Body of pancreas (tissue), 4 donors: ENCODE data around the gene HNRNPM. TPM values are rescaled to one million over a fixed set of nuclear protein-coding genes. Genes with fewer than 3 reads are reported as not detected.
A peak's percentile ranks its signal among the peaks of the same experiment; 100 is the strongest.

Experiments used
- ATAC-seq: fragments of 150-250 bp; one replicate; pipeline ENCODE4 v1.9.1; 2016
- DNase-seq, 4 donors: peaks; one replicate each; pipeline ENCODE4 v3.0.0-alpha.2; 2019
- H3K27ac ChIP-seq, 4 donors: fragments of 200-600 bp; sonication (generic); 1 replicate in 3 of 4; 2 replicates in 1 of 4; pipeline versions ENCODE4 v1.5.1 to v1.6.1; 2016 to 2019; ENCODE audit warnings: mild to moderate bottlenecking in 1 of 4, mixed read lengths in 1 of 4, moderate library complexity in 1 of 4
- H3K27me3 ChIP-seq, 2 donors: fragments of 200-600 bp; sonication (generic); one replicate each; pipeline ENCODE4 v1.6.0; 2016; ENCODE audit warnings: mild to moderate bottlenecking in 1 of 2
- H3K36me3 ChIP-seq, 2 donors: fragments of 200-600 bp; sonication (generic); replicated peaks in 1 of 2; 2 replicates each; pipeline ENCODE4 v1.5.1; 2016; ENCODE audit warnings: low read depth in 2 of 2; ENCODE audit not compliant: insufficient read depth in 1 of 2
- H3K4me1 ChIP-seq: fragments of 200-600 bp; sonication (generic); one replicate; pipeline ENCODE4 v1.6.0; 2016
- H3K4me3 ChIP-seq, 2 donors: fragments of 200-600 bp; sonication (generic); 1 replicate in 1 of 2; 2 replicates in 1 of 2; pipeline ENCODE4 v1.5.1; 2016 to 2019
- H3K9me3 ChIP-seq, 3 donors: fragments of 200-600 bp; sonication (generic); 1 replicate in 2 of 3; 2 replicates in 1 of 3; pipeline ENCODE4 v1.5.1; 2016
- CTCF ChIP-seq, 7 experiments: fragments of 450-650 bp in 4 of 7; fragments of 200-600 bp in 3 of 7; sonication (generic) in 3 of 7; IDR thresholded peaks; one replicate each; pipeline ENCODE4 v1.5.1; 2016 to 2019; ENCODE audit warnings: antibody characterized with exemption in 7 of 7
- POLR2A ChIP-seq, 3 donors: fragments of 450-650 bp; IDR thresholded peaks; one replicate each; pipeline ENCODE4 v1.6.1; 2016; ENCODE audit warnings: antibody characterized with exemption in 3 of 3, mild to moderate bottlenecking in 2 of 3
- WGBS, 2 donors: methylation state at CpG; one replicate each; pipeline ENCODE4 v1.1.5; 2017; 5-methylcytosine and 5-hydroxymethylcytosine counted together
- intact Hi-C: fragments of 100-400 bp; cut with DNase I; formaldehyde crosslinking; loops from one replicate; pipeline ENCODE4 v1.15.1; 2023
- total RNA-seq, 2 donors: library from RNA; depleted of rRNA; stranded (reverse); fragments of >200 nt; gene quantifications; one replicate each; pipeline ENCODE4 v1.1.0, GENCODE V29; 2016

The HNRNPM gene
- total RNA-seq, 2 donors from 2014 or later: 64.9 to 146 TPM

GRCh38 chr19:8486661-8487136 is 41.9 kb downstream of the HNRNPM start:
- no peak overlapping the region for H3K4me3 ChIP-seq
- no peak overlapping the region for H3K27ac ChIP-seq
- DNase-seq (no peak), ATAC-seq (no peak)
- peaks cover 28 to 44% of the 10 kb centered on the region in 2 donors for H3K36me3 ChIP-seq
- H3K27me3 ChIP-seq: no peaks in the 10 kb centered on the region
- no peaks in the 10 kb centered on the region for H3K9me3 ChIP-seq
- H3K4me1 ChIP-seq: peaks cover 9% of the 10 kb centered on the region
- 87 to 90% methylated on average over 16 of the region's 16 CpGs for WGBS, 2 donors
- no peak for TF ChIP-seq POLR2A (IDR thresholded peaks at IDR 0.05)
- TF ChIP-seq CTCF (IDR thresholded peaks at IDR 0.05): no peak
- intact Hi-C loops: no loop called here

DNA sequence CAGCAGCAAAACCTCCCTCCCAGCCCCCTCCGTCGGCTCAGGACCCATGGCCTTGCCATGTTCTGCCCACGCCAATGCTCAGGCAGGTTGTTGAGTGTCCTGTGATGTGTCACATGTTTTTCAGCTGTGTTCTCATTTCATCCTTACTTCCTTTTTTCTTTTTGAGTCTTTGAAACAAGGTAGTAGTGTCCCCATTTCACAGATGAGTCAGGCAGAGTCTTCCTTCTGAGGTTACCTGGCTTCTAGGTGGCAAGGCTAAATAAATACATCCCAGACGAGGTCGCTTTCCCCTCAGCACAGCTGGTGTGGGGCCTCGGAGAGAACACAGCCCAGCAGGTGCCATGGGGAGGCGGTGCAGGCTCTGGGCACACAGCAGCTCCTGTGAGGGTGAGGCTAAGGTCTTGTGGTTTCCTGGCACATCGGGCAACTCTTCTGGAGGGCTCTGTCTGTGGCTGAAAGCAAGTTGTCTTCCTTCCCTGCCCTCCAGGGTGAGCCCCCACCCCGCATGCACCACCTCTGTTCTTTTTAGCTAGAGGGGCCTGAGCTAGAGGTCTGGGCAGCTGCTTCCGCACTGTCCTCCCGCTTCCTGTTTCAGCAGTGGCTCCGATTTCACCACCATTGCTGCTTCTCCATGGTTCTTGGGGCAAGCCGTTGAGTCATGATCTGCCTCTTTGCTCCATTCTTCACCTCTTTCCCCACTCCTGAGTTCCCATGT is 42.5 kb downstream of the HNRNPM start:
- peak overlapping the region in 1 of 4 donors; percentile 65 for H3K27ac ChIP-seq
- H3K4me3 ChIP-seq: no peak overlapping the region
- H3K4me1 ChIP-seq: peaks cover 5% of the 10 kb centered on the region
- ATAC-seq (no peak), DNase-seq (peak in 1 of 4 donors; percentile 72)
- WGBS, 2 donors: 64 to 87% methylated on average over 12 to 13 of the region's 13 CpGs
- intact Hi-C loops: no loop called here
- peaks cover 28 to 44% of the 10 kb centered on the region in 2 donors for H3K36me3 ChIP-seq
- TF ChIP-seq POLR2A (IDR thresholded peaks at IDR 0.05) (no peak), CTCF (IDR thresholded peaks at IDR 0.05) (no peak)
- no peaks in the 10 kb centered on the region for H3K27me3 ChIP-seq
- no peaks in the 10 kb centered on the region for H3K9me3 ChIP-seq

DNA sequence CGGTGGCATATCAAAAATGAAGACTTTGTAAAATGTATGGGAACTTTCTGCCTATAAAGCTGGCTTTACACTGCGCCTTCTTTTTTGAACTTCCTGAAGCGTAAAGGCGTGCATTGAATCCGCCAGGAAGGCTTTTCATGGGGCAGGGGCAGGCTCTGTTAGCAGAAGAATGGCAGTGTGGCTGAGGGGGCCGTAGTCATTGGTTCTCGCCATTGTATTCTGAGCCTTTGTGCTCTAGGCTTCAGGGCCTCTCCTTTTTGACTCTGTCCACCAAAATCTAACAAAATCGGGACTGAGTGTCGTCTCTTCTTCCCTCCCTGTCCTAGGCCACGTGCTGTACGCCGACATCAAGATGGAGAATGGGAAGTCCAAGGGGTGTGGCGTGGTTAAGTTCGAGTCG is 43.6 kb downstream of the HNRNPM start:
- ATAC-seq: no peak
- H3K27me3 ChIP-seq: no peaks in the 10 kb centered on the region
- TF ChIP-seq CTCF (IDR thresholded peaks at IDR 0.05) (no peak), POLR2A (IDR thresholded peaks at IDR 0.05) (no peak)
- 71 to 81% methylated on average over 15 of the region's 15 CpGs for WGBS, 2 donors
- no peaks in the 10 kb centered on the region for H3K9me3 ChIP-seq
- H3K4me3 ChIP-seq: no peak overlapping the region
- DNase-seq: no peak
- peaks cover 5% of the 10 kb centered on the region for H3K4me1 ChIP-seq
- intact Hi-C loops: no loop called here
- peak overlapping the region in 1 of 4 donors; percentile 65 for H3K27ac ChIP-seq
- peaks cover 28 to 42% of the 10 kb centered on the region in 2 donors for H3K36me3 ChIP-seq

- no peak for TF ChIP-seq CTCF (IDR thresholded peaks at IDR 0.05)
- no peak for TF ChIP-seq POLR2A (IDR thresholded peaks at IDR 0.05)
- H3K4me1 ChIP-seq: no peaks in the 10 kb centered on the region
- no peak for DNase-seq
- WGBS, 2 donors: 85 to 87% methylated on average over 18 to 19 of the region's 25 CpGs
- no peak overlapping the region for H3K27ac ChIP-seq
- no peaks in the 10 kb centered on the region for H3K27me3 ChIP-seq
- peaks cover 28 to 37% of the 10 kb centered on the region in 2 donors for H3K36me3 ChIP-seq
- intact Hi-C loops: no loop called here
- H3K4me3 ChIP-seq: no peak overlapping the region
- H3K9me3 ChIP-seq: no peaks in the 10 kb centered on the region
- ATAC-seq: no peak
Measured at GRCh38 chr19:8489561-8490394, 45.0 kb downstream of the HNRNPM start.
